Stimulated activated CD4-positive, alpha-beta T cell treated with anti-CD3 and anti-CD28 coated beads, TNF-alpha, amount 100 ng/mL, for 24 hours (primary cell): Measurements from ENCODE around the gene YAP1.
"Not testable (repeated sequence)": the region's sequence is repeated elsewhere in the genome, so short reads cannot be mapped to it uniquely, and the experiment has no call there.

Experiments used
- DNase-seq, 3 experiments: peaks; one replicate each; pipeline ENCODE4 v3.0.0-alpha.2; 2020; ENCODE audit warnings: low read depth in 3 of 3

YAP1 gene

DNA sequence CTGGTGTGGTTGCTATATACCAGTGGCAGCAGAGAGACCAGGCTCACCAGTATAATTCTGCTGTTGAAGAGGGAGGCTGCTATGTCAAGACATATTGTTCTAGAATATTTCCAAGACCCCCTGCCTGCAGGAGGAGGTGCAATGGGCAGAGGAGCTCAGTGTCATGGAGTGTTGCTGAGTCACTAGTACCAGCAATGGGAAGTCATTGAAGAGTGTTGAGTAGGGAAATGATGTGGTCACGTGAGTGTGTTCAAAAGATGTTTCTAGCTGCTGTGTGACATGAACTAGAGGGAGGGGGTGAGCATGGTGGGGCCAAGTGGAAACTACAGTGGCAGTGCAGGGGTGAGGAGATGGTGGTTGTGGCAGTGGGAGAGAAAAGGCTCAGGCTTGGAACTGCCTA, 130.8 kb downstream of the YAP1 start:
- DNase-seq = no peak

GRCh38 chr11:102243399-102243884, 133.2 kb downstream of the YAP1 start:
- DNase-seq = no peak

GRCh38 chr11:102244681-102245409, 134.6 kb downstream of the YAP1 start:
- DNase-seq = no peak

- DNase-seq = no peak
Observed at GRCh38 chr11:102251423-102251822, 141.2 kb downstream of the YAP1 start.

DNA sequence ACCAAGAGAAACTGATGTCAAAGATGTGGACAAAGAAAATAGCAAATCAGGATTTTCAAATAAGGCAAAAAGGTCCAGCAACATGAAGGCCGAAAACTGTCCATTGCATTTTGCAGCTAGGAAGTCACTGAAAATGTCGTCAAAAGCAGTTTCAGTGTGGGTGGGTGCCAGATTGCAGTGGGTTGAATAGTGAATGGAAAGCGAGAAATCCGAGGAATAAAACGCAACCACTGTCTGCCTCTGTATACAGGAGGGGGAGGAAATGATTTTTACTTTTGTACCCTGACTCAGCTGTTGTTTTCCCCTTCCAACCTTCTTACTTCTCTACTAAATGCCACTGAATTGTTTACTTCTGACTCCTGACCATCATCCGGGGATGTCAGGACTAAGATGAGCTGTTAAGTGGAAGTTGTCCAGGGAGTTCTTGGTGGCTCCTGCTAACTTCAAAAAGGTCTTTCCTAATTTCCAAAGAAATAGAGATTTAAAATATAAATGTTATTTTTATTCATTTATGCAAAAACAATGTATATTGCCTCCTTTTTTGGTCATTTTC, 142.2 kb downstream of the YAP1 start:
- no peak for DNase-seq

- no peak for DNase-seq
Observed at GRCh38 chr11:102253020-102253715, 142.9 kb downstream of the YAP1 start.

DNA sequence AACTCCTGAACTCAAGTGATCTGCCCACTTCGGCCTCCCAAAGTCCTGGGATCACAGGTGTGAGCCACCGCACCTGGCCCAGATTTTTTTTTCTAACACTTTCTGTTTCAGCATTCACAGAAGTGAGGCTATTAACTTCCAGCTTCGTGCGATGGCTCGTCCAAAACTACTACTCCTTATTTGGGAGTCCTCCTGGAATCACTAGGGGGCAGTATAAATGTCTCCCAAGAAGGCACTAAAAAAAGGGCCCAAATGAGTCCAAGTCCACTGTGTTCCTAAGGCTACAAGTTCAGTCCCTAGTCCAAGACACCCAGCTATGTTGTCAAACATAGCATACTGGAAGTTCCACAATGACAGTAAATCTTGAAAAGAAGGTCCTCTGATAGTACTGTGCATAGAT, 143.8 kb downstream of the YAP1 start:
- no peak for DNase-seq

GRCh38 chr11:102256251-102256650, 146.0 kb downstream of the YAP1 start:
- DNase-seq = no peak

GRCh38 chr11:102260241-102260640, 150.0 kb downstream of the YAP1 start:
- DNase-seq = no peak

GRCh38 chr11:102263379-102264003, 153.2 kb downstream of the YAP1 start:
- DNase-seq = no peak

DNA sequence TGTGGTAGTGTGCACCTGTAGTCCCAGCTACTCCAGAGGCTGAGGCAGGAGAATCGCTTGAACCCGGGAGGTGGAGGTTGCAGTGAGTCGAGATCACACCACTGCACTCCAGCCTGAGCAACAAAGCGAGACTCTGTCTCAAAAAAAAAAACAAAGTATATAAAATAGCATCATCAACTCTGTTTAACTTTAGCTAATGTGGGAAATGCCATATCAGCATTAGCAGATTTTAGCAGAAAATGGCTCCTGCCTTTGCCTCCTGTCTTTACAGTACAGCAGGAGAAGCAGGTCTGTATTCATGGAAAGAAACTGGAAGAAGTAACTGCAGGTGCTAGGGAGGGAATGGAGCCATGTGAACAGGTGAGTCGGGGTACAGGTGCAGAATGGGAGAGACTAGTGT, 154.5 kb downstream of the YAP1 start:
- DNase-seq = not testable (repeated sequence)

GRCh38 chr11:102266099-102266498, 155.9 kb downstream of the YAP1 start:
- no peak for DNase-seq

DNA sequence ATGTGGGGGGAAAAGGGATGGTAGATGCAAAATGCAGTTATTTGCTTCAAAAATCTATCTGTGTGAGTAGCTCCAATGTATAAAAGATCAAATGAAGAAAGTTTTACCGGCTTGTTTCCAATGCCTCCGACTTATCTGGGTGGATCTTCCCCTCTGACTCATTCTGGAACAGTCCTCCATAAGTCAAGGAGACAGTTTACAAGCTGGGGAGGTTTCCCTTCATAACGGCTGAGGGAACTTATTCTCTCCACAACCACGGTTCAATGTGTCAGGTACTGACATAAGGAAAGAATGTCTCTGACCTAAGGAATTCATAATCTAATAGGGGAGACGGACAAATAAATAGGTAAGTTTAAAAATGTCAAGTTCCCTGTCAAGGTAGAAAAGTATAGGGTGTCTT, 157.4 kb downstream of the YAP1 start:
- no peak for DNase-seq

GRCh38 chr11:102268083-102268984, 158.1 kb downstream of the YAP1 start:
- DNase-seq = peak; percentile 57 to 79 (median 63)

DNA sequence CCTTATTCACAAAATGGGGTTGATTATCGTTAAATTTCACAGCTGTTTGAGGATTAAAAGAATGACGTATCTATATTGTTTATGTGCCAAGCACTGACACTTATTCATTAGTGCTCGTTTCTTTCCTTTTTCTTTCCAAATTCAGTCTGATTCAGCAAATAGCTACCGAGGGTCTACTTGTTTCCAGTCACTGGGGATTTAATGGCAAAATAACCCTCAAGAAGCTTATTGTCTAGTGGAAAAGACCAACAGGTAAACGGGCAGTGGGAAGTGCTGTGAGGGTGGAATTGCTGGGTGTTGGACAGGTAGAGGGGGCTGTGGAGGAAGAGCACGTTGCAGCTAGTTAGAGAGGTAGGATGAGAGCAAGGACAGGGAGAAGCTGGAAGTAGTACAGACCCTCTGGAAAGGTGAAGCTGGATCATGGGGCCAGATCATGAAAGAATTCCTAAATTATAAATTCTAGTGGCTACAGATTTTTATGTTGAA, 158.8 kb downstream of the YAP1 start:
- no peak for DNase-seq

DNA sequence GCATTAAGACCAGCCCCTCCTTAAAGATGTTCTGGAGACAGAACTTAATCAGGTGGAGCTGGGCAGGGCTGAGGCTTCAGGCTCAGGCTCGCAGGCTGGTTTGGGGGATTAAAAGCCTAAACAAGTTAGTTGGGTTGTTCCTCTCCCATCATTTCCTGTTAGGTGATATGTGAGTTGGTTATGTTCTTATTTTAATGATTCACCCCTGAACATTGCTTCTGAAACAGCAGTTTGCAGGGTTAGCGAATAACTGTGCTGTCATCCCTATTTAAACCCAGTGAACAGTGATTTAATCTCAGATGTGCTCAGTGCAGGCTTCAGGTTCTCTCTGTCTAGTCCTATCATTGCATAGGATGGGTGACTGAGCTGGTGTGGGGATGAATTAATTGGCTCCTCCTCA, 159.7 kb downstream of the YAP1 start:
- no peak for DNase-seq

GRCh38 chr11:102272047-102272824, 162.0 kb downstream of the YAP1 start:
- no peak for DNase-seq

GRCh38 chr11:102274628-102275027, 164.4 kb downstream of the YAP1 start:
- no peak for DNase-seq

GRCh38 chr11:102276362-102276761, 166.1 kb downstream of the YAP1 start:
- DNase-seq = no peak

GRCh38 chr11:102276783-102277182, 166.5 kb downstream of the YAP1 start:
- DNase-seq = no peak
